ENCODE measurements around the gene RGS16. TPM values are rescaled to one million over a fixed set of nuclear protein-coding genes. Genes with fewer than 3 reads are reported as not detected.

RGS16 gene
- polyA plus RNA-seq, 1 donor (not counting 4 experiments of a cell fraction or from before 2014, with no cell fraction given) = 0.34 TPM

- no peak for FAIRE-seq
These were observed 4.0 kb upstream of the RGS16 start for GRCh38 chr1:182608236-182608635.

GRCh38 chr1:182607566-182607965 is 3.4 kb upstream of the RGS16 start:
- no peaks in the 10 kb centered on the region for H3K36me3 ChIP-seq (ENCODE audit: control insufficient read depth in 2 of 2, extremely low read depth in 1 of 2, insufficient read depth in 2 of 2, low read length in 2 of 2)
- no peak for FAIRE-seq
- H3K4me1 ChIP-seq (ENCODE audit: control insufficient read depth, extremely low read depth, insufficient read depth, low read length) = peaks cover 8% of the 10 kb centered on the region
- dilution Hi-C loops (cut with MboI; ENCODE audit: extremely low pct_ligation_motif_present, low sequenced_read_pairs) = no loop called here
- no peaks in the 10 kb centered on the region for H3K9me1 ChIP-seq (ENCODE audit: control insufficient read depth, extremely low read depth, insufficient read depth, low read length)
- H3K9ac ChIP-seq (ENCODE audit: control insufficient read depth, extremely low read depth, insufficient read depth, low read length) = no peak overlapping the region
- peaks cover 18% of the 10 kb centered on the region for H3K27me3 ChIP-seq (ENCODE audit: control insufficient read depth, extremely low read depth, insufficient read depth, low read length)
- H2AFZ ChIP-seq (ENCODE audit: control insufficient read depth, low read length) = no peak overlapping the region
- no peak for DNase-seq (ENCODE audit: low read depth, low spot score)
- no peaks in the 10 kb centered on the region for H3K9me3 ChIP-seq (ENCODE audit: control insufficient read depth, low read depth, low read length)
- no peaks in the 10 kb centered on the region for H3K79me2 ChIP-seq (ENCODE audit: control insufficient read depth, insufficient read depth, low read length)
- no peak overlapping the region for H3K4me3 ChIP-seq (ENCODE audit: control insufficient read depth in 2 of 3, extremely low read depth in 1 of 3, insufficient read depth in 2 of 3, low read depth in 1 of 3, low read length in 3 of 3)
- TF ChIP-seq EZH2 (IDR thresholded peaks at IDR 0.05; ENCODE audit: low read length) (no peak), CTCF (optimal IDR thresholded peaks at IDR 0.05 in 1 of 3, IDR thresholded peaks at IDR 0.05 in 1 of 3, conservative IDR thresholded peaks at IDR 0.05 in 1 of 3; ENCODE audit: extremely low read depth in 1 of 3, insufficient read depth in 2 of 3, low read length in 3 of 3) (no peak)
- H4K20me1 ChIP-seq (ENCODE audit: control insufficient read depth, extremely low read depth, insufficient read depth, low read length) = no peaks in the 10 kb centered on the region
- H3K4me2 ChIP-seq (ENCODE audit: control insufficient read depth, extremely low read depth, insufficient read depth, low read depth, low read length) = no peak overlapping the region
- H3K27ac ChIP-seq (ENCODE audit: control insufficient read depth, insufficient read depth, low read length) = no peak overlapping the region

More at GRCh38 chr1:182608236-182608635, 4.0 kb upstream of the RGS16 start:
- TF ChIP-seq EZH2 (IDR thresholded peaks at IDR 0.05; ENCODE audit: low read length) = no peak
- TF ChIP-seq CTCF (optimal IDR thresholded peaks at IDR 0.05 in 1 of 3, IDR thresholded peaks at IDR 0.05 in 1 of 3, conservative IDR thresholded peaks at IDR 0.05 in 1 of 3; ENCODE audit: extremely low read depth in 1 of 3, insufficient read depth in 2 of 3, low read length in 3 of 3) = no peak
- DNase-seq (ENCODE audit: low read depth, low spot score) = no peak
- H4K20me1 ChIP-seq (ENCODE audit: control insufficient read depth, extremely low read depth, insufficient read depth, low read length) = no peaks in the 10 kb centered on the region
- no peaks in the 10 kb centered on the region for H3K9me1 ChIP-seq (ENCODE audit: control insufficient read depth, extremely low read depth, insufficient read depth, low read length)
- H3K4me2 ChIP-seq (ENCODE audit: control insufficient read depth, extremely low read depth, insufficient read depth, low read depth, low read length) = no peak overlapping the region
- H3K36me3 ChIP-seq (ENCODE audit: control insufficient read depth in 2 of 2, extremely low read depth in 1 of 2, insufficient read depth in 2 of 2, low read length in 2 of 2) = no peaks in the 10 kb centered on the region
- H3K27me3 ChIP-seq (ENCODE audit: control insufficient read depth, extremely low read depth, insufficient read depth, low read length) = peaks cover 13% of the 10 kb centered on the region
- no peaks in the 10 kb centered on the region for H3K79me2 ChIP-seq (ENCODE audit: control insufficient read depth, insufficient read depth, low read length)
- peaks cover 8% of the 10 kb centered on the region for H3K4me1 ChIP-seq (ENCODE audit: control insufficient read depth, extremely low read depth, insufficient read depth, low read length)
- no peak overlapping the region for H3K27ac ChIP-seq (ENCODE audit: control insufficient read depth, insufficient read depth, low read length)
- no peak overlapping the region for H3K9ac ChIP-seq (ENCODE audit: control insufficient read depth, extremely low read depth, insufficient read depth, low read length)
- H2AFZ ChIP-seq (ENCODE audit: control insufficient read depth, low read length) = no peak overlapping the region
- no peaks in the 10 kb centered on the region for H3K9me3 ChIP-seq (ENCODE audit: control insufficient read depth, low read depth, low read length)
- dilution Hi-C loops (cut with MboI; ENCODE audit: extremely low pct_ligation_motif_present, low sequenced_read_pairs) = no loop called here
- no peak overlapping the region for H3K4me3 ChIP-seq (ENCODE audit: control insufficient read depth in 2 of 3, extremely low read depth in 1 of 3, insufficient read depth in 2 of 3, low read depth in 1 of 3, low read length in 3 of 3)

Data from keratinocyte (primary cell).